Osteoblast (primary cell): Measurements from ENCODE around the gene EFS. TPM values are rescaled to one million over a fixed set of nuclear protein-coding genes. Genes with fewer than 3 reads are reported as not detected.

ENCODE experiments used
- DNase-seq: peaks from one replicate; pipeline ENCODE4 v3.0.0; 2011; ENCODE audit warnings: low spot score, mixed read lengths; ENCODE audit not compliant: insufficient read length; ENCODE audit errors: missing footprints
- H2AFZ ChIP-seq: 2 replicates; pipeline ENCODE4 v1.6.0; 2011; ENCODE audit warnings: mild to moderate bottlenecking, low read length
- H3K27ac ChIP-seq: 2 replicates; pipeline ENCODE4 v1.5.1; 2011; ENCODE audit warnings: mild to moderate bottlenecking, low read depth, low read length, moderate library complexity
- H3K27me3 ChIP-seq: 2 replicates; pipeline ENCODE4 v1.6.0; 2012; ENCODE audit warnings: mild to moderate bottlenecking, control low read depth, inconsistent platforms, low read length, moderate library complexity; ENCODE audit not compliant: insufficient read depth
- H3K36me3 ChIP-seq: 2 replicates; pipeline ENCODE4 v1.5.1; 2011; ENCODE audit warnings: mild to moderate bottlenecking, low read length, control low read depth, moderate library complexity; ENCODE audit not compliant: insufficient read depth
- H3K4me1 ChIP-seq: 2 replicates; pipeline ENCODE4 v1.5.1; 2011; ENCODE audit warnings: mild to moderate bottlenecking, low read length, control low read depth, moderate library complexity; ENCODE audit not compliant: insufficient read depth
- H3K4me2 ChIP-seq: 2 replicates; pipeline ENCODE4 v1.6.0; 2011; ENCODE audit warnings: mild to moderate bottlenecking, low read length; ENCODE audit not compliant: insufficient read depth
- H3K4me3 ChIP-seq: fragments of 200-600 bp; sonication (generic); 3 replicates; pipeline ENCODE4 v1.5.1; 2012; ENCODE audit warnings: mild to moderate bottlenecking, low read length, inconsistent platforms; ENCODE audit not compliant: insufficient read depth
- H3K79me2 ChIP-seq: 2 replicates; pipeline ENCODE4 v1.6.0; 2012; ENCODE audit warnings: mild to moderate bottlenecking, low read length, control low read depth, inconsistent platforms; ENCODE audit not compliant: insufficient read depth
- H3K9me3 ChIP-seq: 2 replicates; pipeline ENCODE4 v1.5.1; 2011; ENCODE audit warnings: low read depth, low read length, control low read depth
- H4K20me1 ChIP-seq: 2 replicates; pipeline ENCODE4 v1.6.0; 2012; ENCODE audit warnings: mild to moderate bottlenecking, low read length, control low read depth; ENCODE audit not compliant: insufficient read depth
- CTCF ChIP-seq: IDR thresholded peaks from 2 replicates; pipeline ENCODE4 v1.5.1; 2011; ENCODE audit warnings: mild to moderate bottlenecking, low read depth, low read length, moderate library complexity; ENCODE audit errors: extremely low read depth
- total RNA-seq: library from RNA; depleted of rRNA; stranded (reverse); fragments of >200 nt; gene quantifications from 2 replicates; pipeline ENCODE4 v1.2.3, GENCODE V29; 2012

The EFS gene
- total RNA-seq, 1 donor, result 9.8 TPM

GRCh38 chr14:23356662-23357061 is 8.3 kb downstream of the EFS start:
- Histone ChIP-seq H3K4me1 (peaks cover 7% of the 10 kb centered on the region), H3K9me3 (no peaks in the 10 kb centered on the region), H2AFZ (no peak overlapping the region), H3K27me3 (no peaks in the 10 kb centered on the region), H3K4me3 (no peak overlapping the region), H3K4me2 (no peak overlapping the region), H3K79me2 (no peaks in the 10 kb centered on the region), H4K20me1 (no peaks in the 10 kb centered on the region), H3K27ac (no peak overlapping the region), H3K36me3 (peaks cover 12% of the 10 kb centered on the region)
- no peak for TF ChIP-seq CTCF
- peak; percentile 58 for DNase-seq

- Histone ChIP-seq H3K4me2 (no peak overlapping the region), H3K9me3 (no peaks in the 10 kb centered on the region), H3K79me2 (no peaks in the 10 kb centered on the region), H2AFZ (no peak overlapping the region), H3K4me3 (no peak overlapping the region), H3K27me3 (no peaks in the 10 kb centered on the region), H4K20me1 (peaks cover 5% of the 10 kb centered on the region), H3K36me3 (peaks cover 12% of the 10 kb centered on the region), H3K4me1 (peaks cover 7% of the 10 kb centered on the region), H3K27ac (no peak overlapping the region)
- no peak for TF ChIP-seq CTCF
- peak; percentile 63 for DNase-seq
These were observed 9.0 kb downstream of the EFS start for GRCh38 chr14:23355871-23356435.

GRCh38 chr14:23354990-23355389 is 10.0 kb downstream of the EFS start:
- Histone ChIP-seq H3K36me3 (peaks cover 12% of the 10 kb centered on the region), H3K4me2 (no peak overlapping the region), H3K9me3 (no peaks in the 10 kb centered on the region), H3K27me3 (no peaks in the 10 kb centered on the region), H4K20me1 (peaks cover 5% of the 10 kb centered on the region), H3K27ac (no peak overlapping the region), H2AFZ (no peak overlapping the region), H3K4me1 (peaks cover 7% of the 10 kb centered on the region), H3K4me3 (no peak overlapping the region), H3K79me2 (no peaks in the 10 kb centered on the region)
- no peak for DNase-seq
- TF ChIP-seq CTCF, result no peak

GRCh38 chr14:23353433-23353780 is 11.6 kb downstream of the EFS start:
- no peak for TF ChIP-seq CTCF
- peak; percentile 62 for DNase-seq
- Histone ChIP-seq H3K9me3 (no peaks in the 10 kb centered on the region), H3K4me2 (peak overlapping the region; percentile 83), H2AFZ (no peak overlapping the region), H3K27me3 (no peaks in the 10 kb centered on the region), H3K36me3 (peaks cover 12% of the 10 kb centered on the region), H3K4me1 (peaks cover 7% of the 10 kb centered on the region), H3K27ac (no peak overlapping the region), H3K4me3 (no peak overlapping the region), H4K20me1 (peaks cover 5% of the 10 kb centered on the region), H3K79me2 (no peaks in the 10 kb centered on the region)
